ENCODE results near the gene SH2D7.

The SH2D7 gene

GRCh38 chr15:78104566-78105475, 12.5 kb downstream of the SH2D7 start:
- no peak for DNase-seq

GRCh38 chr15:78105476-78106241, 13.3 kb downstream of the SH2D7 start:
- DNase-seq = no peak

- DNase-seq = no peak
These were observed 15.1 kb downstream of the SH2D7 start for GRCh38 chr15:78107471-78107870.

GRCh38 chr15:78108300-78109084, 16.1 kb downstream of the SH2D7 start:
- DNase-seq = peak; percentile 85

- DNase-seq = no peak
These were observed 16.8 kb downstream of the SH2D7 start for GRCh38 chr15:78109156-78109555.

GRCh38 chr15:78110096-78110495, 17.7 kb downstream of the SH2D7 start:
- no peak for DNase-seq

GRCh38 chr15:78110916-78111475, 18.6 kb downstream of the SH2D7 start:
- DNase-seq = no peak

GRCh38 chr15:78111788-78112187, 19.4 kb downstream of the SH2D7 start:
- DNase-seq = no peak

- no peak for DNase-seq
These were observed 20.2 kb downstream of the SH2D7 start for GRCh38 chr15:78112551-78112950.

- no peak for DNase-seq
These were observed 28.2 kb downstream of the SH2D7 start for GRCh38 chr15:78120523-78120922.

GRCh38 chr15:78125267-78125666, 32.9 kb downstream of the SH2D7 start:
- DNase-seq = no peak

- no peak for DNase-seq
These were observed 35.5 kb downstream of the SH2D7 start for GRCh38 chr15:78127882-78128281.

- no peak for DNase-seq
These were observed 36.9 kb downstream of the SH2D7 start for GRCh38 chr15:78129077-78129750.

GRCh38 chr15:78129751-78130287, 37.5 kb downstream of the SH2D7 start:
- DNase-seq = no peak

GRCh38 chr15:78130466-78131294, 38.3 kb downstream of the SH2D7 start:
- DNase-seq = no peak

GRCh38 chr15:78131295-78132061, 39.1 kb downstream of the SH2D7 start, which contains the start of gene CIB2:
CIB2 (minus strand) TSS chr15:78131445; CDS start chr15:78131215, 230 bp downstream.
- peak; percentile 78 for DNase-seq

- DNase-seq = no peak
These were observed 41.4 kb downstream of the SH2D7 start for GRCh38 chr15:78133801-78134200.

GRCh38 chr15:78139578-78139977, 47.2 kb downstream of the SH2D7 start:
- no peak for DNase-seq

GRCh38 chr15:78140292-78140691, 47.9 kb downstream of the SH2D7 start:
- no peak for DNase-seq

GRCh38 chr15:78142332-78142731, 50.0 kb downstream of the SH2D7 start:
- DNase-seq = no peak

Data from activated naive CD4-positive, alpha-beta T cell treated with Interleukin-2 at 50 U/mL for 16 hours (primary cell).